Superior temporal gyrus (tissue), 1 donor: ENCODE measurements around the gene USP37.
A peak's percentile ranks its signal among the peaks of the same experiment; 100 is the strongest.

ENCODE experiments used
- DNase-seq: peaks from one replicate; pipeline ENCODE4 v3.0.0-alpha.2; 2016; ENCODE audit errors: extremely low spot score

The USP37 gene

DNA sequence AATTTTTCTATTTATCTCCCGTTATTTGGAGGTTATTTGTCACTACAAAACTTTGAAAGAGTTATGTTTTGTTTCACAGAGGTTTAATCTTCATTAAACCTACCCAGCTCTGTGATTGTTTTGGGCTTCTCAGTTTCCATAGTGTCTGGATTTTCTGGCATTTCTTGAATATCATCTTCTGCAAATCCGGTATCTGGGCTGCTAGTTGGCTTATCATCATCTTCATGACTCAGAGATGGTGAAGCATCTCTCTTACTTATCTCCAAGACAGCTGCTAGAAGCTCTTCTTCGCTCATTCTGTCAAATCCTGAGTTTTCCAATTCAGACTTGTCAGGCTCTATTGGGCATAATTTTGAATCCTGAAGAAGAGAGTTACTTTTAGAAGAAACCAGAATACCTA lies 93.6 kb downstream of the USP37 start:
- DNase-seq, result no peak

DNA sequence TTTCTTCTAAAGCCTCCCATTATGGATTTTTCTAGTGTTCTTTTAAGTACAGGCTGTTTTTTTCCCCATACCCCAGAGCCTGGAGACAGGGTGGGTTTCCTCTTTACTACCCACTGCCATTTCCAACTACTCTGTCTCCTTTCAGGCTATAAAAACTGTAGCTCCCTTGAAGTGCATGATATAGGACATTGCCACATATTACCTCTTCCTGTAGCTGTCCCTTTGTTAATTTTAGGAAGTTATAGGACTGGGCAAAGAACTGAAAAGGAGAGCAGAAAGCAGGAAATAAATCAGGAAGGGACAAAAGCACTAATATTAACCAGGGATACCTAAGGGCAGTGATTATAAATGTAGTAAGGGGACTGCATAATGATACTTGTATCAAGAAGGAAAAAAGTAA lies 95.2 kb downstream of the USP37 start:
- DNase-seq, result no peak

DNA sequence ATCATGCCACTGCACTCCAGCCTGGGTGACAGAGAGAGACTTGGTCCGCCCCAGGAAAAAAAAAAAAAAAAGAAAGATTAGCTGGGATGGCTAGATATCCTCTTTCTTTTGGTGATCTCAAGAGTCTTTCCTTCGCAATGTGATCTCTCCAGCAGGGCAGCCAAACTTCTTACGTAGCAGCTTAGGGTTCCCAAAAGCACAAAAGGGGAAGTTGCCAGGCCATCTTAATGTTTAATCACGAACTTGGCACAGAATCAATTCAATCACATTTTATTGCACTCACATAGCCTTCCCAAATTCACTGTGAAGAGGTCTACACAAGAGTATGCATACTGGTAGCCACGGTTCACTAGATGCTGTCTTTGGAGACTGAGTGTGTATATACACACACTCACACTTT lies 96.2 kb downstream of the USP37 start:
- DNase-seq, result no peak

DNA sequence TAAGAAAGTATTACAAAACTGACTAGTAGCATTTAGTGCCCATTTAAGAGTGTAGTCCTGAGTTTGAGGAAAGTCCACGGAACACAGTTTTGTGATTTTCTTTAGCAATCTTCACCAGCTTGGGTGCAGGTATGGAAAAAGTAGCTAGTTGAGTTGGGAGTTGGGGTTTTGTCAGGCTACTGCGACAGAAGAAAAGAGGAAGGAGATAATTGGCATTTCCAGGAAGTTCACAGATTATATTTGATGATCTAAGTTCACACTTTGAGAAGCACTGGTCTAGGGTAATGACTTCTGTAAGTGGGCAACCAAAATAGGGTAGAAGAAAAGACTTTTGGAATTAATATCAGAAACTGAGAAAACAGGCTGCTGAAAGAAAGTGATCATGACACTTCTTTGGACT lies 97.1 kb downstream of the USP37 start:
- DNase-seq, result no peak

DNA sequence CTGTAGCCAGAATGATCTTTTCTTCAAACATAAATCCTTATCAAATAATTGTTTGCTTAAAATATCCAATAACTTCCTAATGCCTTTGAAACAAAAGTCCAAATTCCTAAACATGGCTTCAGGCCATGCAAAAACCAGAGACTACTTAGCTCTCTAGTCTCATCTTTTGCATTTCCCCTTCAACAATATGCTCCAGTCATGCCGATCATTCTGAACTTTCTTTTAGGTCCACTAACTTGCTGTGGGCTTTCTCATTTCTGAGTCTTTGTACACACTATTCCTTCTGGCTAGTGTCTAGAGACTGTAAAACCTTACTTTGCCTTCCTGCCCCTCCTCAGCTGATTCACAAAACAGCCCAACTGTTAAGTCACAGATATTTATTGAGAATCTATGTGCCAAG lies 97.7 kb downstream of the USP37 start:
- no peak for DNase-seq

DNA sequence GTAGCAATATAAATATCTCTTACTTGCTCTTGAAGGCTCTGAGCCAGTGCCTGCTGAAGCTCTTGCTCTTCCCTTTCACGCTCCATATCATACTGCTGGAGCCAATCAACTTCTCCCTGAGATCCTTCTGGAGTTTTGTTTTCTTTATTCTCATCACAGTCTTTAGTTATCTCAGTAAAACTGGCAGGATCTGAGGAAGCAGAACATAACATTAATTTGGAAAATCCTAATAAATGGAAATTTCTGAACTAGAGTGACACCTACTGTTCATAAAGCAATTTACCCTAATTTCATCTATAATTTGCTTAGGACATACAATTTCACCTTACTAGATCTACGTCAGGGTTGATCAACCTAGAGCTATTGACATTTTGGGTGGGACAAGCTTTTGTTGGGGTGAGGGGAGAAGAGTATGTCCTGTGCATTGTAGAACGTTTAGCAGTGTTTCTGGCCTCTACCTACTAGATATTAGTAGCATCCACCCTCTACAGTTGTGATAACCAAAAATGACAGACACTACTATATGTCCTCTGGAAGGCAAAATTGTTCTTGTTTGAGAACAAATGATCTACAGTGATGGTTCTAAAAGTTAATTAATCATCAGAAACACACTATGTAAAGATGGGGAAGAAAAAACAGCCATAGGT lies 102.0 kb downstream of the USP37 start:
- peak; percentile 60 for DNase-seq

DNA sequence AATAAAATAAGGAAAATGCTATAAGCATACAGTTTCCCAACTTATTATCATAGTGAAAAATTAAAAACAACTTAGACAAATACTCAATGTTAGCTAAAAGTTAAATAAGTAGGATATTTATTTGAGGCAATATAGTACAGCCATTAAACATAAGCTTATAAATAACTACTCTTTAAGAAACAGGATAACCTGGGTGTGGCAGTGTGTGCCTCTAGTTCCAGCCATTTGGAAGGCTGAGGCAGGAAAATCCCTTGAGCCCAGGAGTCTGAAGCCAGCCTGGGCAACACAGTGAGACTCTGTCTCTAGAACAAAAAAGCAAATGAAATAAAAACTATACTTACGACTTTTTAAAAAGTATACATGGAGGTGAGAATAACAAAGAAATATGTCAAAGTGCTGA lies 109.6 kb downstream of the USP37 start:
- DNase-seq, result no peak

DNA sequence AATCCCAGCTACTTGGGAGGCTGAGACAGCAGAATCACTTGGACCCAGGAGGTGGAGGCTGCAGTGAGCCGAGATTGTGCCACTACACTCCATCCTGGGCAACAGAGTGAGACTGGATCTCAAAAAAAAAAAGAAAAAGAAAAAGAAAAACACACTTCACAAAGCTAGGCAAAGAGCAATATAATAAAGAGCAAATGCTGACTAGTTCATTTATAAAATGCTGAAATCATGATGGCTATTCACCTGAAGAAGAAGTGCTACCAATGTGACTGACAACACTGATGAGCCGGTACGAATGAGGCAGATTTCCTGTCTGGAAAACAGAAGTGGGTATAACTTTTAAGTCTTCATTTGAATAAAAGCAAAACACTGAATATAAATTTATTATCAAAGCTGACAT lies 111.3 kb downstream of the USP37 start:
- DNase-seq, result no peak

DNA sequence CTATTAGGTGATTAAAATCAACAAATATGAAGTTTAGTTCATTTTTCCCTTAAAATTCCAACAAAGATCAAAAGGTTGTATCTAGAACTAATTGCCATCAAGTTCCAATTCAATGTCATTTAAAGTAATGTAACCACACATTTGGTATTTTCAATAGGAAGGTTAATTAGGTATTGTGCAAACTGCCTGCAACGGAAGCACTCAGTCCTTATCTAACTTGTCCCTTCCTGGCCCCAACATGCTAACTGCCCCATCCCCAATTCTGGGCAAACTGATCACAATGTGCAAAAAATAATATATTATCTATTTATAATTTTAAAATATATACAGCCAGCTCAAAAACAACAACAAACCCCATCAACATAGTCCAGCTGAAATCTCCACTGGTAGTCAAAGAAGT lies 116.1 kb downstream of the USP37 start:
- DNase-seq, result no peak

DNA sequence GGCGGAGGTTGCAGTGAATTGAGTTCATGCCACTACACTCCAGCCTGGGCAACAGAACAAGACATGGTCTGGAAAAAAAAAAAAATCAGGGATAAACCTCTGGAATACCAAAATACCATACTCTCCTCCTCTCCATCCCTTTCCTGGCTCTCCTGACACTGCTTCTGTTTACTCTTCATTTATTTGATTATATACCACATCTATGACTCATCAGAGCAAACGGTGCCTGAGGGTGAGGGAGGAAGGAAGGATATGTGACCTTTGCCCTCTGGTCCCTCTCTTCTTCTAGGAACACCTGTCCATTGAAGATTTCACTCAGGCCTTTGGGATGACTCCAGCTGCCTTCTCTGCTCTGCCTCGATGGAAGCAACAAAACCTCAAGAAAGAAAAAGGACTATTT lies 119.2 kb downstream of the USP37 start:
- no peak for DNase-seq

DNA sequence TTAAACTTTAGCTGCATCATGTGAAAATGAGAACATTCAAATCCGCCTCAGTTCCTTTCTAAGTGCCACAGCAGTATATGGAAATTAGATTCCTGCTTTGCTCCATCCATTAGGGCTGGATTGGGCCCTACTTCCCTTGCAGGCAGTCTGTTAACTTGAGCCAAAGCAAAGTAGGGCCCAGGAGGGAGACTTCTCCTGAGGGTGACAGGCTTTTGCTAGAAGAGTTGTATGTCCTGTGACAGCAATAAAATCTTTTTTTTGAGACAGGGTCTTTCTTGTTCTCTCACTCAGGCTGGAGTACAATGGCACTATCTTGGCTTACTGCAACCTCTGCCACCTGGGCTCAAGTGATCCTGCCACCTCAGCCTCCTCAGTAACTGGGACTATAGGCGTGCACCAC lies 121.1 kb downstream of the USP37 start:
- DNase-seq, result no peak

DNA sequence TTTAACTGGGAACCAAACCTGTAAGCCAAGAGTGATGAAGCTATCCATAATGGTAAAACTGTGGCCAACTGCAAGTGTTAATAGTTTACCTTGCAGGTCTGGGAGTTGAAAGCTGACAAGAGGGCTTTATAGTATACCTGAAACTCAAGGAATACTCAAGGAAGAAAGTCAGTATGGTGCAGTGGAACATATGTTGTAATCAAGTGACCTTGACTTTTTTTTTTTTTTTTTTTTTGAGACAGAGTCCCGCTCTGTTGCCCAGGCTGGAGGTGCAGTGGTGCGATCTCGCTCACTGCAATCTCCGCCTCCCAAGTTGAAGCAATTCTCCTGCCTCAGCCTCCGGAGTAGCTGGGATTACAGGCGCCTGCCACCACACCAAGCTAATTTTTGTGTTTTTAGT lies 121.6 kb downstream of the USP37 start:
- no peak for DNase-seq

DNA sequence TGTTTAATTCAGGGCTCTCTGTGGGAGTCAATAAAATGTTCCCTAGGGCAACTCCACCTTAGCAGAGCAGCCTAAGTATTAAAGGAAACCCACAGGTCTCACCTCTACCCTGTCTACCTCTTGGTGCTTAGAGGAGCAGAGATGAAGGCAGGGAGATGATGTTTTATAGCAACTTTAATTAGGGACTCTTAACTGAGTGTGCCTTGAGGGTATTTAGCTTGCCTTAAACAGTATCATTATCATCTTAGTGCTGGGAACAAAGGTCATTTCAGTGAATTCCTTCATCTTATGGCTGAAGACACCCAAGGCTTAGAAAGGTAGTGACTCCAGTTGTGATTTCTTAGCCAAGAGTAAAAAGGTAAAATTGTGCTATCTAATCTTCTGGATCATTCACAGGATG lies 122.5 kb downstream of the USP37 start:
- DNase-seq, result no peak

DNA sequence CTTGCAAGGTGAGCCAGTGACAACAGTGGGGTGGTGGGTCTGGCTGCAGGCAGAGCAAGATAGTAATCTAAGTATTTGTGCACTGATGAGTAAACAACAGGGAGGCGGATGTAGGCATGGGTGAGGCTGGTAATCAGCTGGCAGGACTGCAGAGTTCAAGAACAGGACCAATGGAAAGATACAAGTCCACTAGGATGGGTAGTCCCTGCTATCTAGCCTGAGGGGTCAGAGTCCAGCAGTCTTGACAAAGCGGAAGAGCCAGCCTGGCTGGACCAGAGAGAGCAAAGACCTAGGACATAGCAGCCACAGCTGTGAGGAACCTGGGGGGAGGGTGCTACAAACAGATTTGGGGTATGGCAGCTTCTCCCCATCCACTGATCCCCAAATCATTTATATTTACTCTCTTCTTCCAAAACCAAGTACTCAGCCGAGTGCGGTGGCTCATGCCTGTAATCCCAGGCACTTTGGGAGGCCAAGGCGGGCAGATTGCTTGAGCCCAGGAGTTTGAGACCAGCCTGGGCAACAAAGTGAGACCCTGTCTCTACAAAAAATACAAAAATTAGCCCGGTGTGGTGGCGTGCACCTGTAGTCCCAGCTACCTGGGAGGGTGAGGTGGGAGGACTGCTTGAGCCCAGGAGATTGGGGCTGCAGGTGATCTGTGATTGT lies 123.3 kb downstream of the USP37 start:
- no peak for DNase-seq

DNA sequence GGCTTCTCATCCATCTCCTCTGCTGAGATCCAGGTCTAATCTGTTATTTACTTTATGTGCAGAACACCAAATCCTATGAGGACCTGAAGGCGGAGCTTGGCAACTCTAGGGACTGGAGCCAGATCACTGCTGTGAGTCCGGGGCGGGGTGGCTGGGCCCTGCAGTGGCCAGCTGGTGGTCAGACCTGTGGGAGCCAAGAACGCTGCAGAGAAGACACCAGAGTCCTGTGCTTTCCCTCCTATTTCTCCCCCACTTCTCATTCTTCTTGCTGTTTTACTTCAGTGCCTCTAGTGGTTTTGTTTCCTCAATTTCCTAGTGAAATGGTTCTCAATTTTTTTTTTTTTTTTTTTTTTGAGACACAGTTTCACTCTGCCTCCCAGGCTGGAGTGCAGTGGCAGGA lies 129.6 kb downstream of the USP37 start:
- DNase-seq, result no peak

DNA sequence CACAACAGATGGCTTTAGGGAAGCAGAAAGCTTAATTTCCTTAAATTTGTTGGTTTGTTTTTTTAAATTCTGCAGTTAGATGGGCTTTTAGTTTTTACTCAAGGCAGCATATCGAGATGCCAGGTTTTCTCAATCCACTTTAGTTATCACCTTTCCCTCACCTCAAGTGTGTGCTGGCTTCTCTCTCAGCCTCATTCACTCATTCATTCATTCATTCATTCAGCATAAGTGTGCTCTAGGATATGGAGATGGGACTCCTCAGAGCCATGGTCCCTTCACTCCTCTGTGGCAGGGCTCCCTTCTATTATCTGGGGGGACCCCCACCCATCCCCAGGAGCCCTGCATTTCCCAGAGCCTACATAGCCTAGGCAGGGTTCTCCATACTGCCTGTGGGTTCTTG lies 130.2 kb downstream of the USP37 start:
- DNase-seq, result no peak

DNA sequence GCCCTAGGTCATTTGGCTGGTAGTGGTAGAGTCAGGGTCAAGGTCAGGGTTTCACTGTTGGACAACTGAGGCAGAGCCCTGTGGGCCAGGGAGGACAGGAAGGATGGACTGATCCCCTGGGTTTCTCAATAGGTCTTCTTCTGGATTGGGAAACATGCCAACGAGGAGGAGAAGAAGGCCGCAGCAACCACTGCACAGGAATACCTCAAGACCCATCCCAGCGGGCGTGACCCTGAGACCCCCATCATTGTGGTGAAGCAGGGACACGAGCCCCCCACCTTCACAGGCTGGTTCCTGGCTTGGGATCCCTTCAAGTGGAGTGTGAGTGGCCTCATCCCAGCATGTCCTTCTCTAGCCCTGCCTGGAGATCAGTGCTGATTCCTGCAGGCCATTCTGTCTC lies 131.2 kb downstream of the USP37 start:
- no peak for DNase-seq

DNA sequence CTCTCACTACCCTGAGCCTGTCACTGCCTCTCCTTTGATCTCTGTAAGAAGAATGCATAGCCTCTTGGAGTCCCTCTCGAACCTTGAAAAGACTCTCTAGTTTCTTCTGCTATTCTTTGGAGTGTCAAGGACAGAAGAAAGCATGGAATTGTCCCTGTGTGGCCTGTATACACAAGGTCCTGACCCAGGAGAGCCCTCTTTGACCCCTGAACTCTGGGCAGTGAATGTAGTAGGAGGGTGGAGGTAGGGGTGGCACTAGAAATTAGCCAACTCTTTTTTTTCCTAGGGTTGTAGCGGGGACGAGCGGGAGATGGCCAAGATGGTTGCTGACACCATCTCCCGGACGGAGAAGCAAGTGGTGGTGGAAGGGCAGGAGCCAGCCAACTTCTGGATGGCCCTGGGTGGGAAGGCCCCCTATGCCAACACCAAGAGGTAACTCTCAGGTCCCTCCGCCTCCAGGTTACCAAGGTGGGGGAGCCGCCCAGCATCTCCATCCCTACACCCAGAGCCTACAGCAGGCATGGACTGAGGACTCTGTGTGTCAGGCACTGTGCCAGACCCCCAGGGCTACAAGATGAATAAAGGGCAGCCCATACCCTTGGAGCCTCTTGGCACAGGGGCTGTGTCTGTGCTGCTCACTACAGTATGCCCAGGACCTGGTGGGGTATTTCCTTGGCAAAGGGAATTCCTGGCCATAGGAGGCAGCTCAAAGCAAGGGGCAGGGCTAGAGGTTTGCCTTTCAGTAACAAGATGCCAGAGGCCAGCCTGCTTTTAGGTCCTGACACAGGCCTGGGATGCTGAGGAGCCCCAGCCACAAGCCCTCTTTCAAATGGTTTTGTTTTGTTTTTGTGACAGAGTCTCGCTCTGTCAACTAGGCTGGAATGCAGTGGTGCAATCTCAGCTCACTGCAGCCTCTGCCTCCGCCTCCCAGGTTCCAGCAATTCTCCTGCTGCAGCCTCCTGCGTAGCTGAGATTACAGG lies 132.9 kb downstream of the USP37 start:
- DNase-seq, result no peak

DNA sequence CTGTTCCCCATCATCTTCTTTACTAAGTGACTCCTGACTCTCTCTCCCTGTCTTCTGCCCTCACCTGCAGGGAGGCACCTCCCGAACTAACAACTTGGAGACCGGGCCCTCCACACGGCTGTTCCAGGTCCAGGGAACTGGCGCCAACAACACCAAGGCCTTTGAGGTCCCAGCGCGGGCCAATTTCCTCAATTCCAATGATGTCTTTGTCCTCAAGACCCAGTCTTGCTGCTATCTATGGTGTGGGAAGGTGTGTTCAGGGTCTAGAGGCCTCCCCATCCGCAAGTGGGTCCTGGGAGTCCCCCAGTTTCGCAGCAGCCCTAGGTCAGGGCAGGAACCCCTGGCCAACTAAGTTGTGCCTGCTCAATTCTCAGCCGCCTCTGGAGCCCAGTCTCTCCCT lies 133.7 kb downstream of the USP37 start:
- DNase-seq, result no peak

DNA sequence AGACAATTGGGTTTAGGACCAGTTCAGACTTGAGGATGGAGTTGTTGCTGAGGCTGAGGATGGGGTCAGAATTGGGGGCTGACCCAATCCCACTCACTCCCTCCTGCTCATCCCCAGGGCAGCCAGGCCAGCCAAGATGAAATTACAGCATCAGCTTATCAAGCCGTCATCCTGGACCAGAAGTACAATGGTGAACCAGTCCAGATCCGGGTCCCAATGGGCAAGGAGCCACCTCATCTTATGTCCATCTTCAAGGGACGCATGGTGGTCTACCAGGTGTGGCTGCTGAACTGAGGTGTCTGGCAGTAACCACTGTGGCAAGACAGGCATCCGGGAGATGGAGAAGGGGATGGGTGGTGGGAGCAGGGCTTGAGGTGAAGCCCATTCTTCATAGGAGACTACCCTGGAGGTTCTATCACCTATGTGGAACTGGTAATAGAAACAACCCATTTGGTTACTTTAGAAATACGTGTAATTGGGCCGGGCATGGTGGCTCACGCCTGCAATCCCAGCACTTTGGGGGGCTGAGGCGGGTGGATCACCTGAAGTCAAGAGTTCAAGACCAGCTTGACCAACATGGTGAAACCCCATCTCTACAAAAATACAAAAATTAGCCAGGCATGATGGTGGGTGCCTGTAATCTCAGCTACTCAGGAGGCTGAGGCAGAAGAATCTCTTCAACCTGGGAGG lies 135.3 kb downstream of the USP37 start:
- no peak for DNase-seq

DNA sequence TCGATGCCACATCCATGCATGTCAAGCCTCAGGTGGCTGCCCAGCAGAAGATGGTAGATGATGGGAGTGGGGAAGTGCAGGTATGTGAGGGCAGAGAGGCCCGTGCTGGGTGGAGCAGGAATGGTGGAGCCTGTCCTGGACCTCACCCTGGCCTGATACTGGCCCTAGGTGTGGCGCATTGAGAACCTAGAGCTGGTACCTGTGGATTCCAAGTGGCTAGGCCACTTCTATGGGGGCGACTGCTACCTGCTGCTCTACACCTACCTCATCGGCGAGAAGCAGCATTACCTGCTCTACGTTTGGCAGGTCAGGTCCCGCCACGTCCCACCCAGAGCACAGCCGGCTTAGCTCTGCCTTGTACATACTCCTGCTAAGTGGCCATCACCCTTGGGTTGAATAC lies 136.3 kb downstream of the USP37 start:
- no peak for DNase-seq

DNA sequence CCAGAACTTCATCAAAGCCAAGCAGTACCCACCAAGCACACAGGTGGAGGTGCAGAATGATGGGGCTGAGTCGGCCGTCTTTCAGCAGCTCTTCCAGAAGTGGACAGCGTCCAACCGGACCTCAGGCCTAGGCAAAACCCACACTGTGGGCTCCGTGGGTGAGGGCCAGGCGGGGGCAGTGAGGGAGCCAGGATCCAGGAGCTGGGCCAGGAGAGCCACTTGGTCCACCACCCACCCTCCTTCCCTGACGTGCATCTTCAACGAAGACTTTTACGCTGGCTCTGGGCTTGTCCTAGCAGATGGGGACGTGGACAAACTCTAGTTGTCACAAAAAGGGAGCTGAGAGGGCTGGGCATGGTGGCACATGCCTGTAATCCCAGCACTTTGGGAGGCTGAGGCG lies 137.4 kb downstream of the USP37 start:
- no peak for DNase-seq
